Measurements from ENCODE around the gene BNC2. TPM values are rescaled to one million over a fixed set of nuclear protein-coding genes. Genes with fewer than 3 reads are reported as not detected.

BNC2 gene
- total RNA-seq, 1 donor from 2014 or later, result 2.4 TPM

DNA sequence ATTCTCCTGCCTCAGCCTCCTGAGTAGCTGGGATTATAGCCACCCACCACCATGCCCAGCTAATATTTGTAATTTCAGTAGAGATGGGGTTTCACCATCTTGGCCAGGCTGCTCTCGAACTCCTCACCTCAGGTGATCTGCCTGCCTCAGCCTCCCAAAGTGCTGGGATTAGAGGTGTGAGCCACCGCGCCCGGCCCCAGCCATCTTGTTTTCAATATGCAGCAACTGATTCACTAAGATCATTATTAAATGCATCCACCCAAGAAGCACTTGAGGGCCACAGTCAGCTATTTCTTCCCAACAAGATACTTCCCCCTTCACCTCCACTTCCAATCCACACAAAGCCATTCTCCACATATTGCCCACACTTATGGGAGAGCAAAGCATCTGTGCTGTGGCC, 115.8 kb downstream of the BNC2 start:
- Histone ChIP-seq H3K36me3 (no peaks in the 10 kb centered on the region), H3K4me2 (no peak overlapping the region), H3K9ac (no peak overlapping the region), H3K4me3 (no peak overlapping the region), H3K79me2 (ENCODE audit: low read depth) (no peaks in the 10 kb centered on the region), H3K27me3 (no peaks in the 10 kb centered on the region), H3F3A (ENCODE audit: low read depth) (no peaks in the 10 kb centered on the region), H4K20me1 (ENCODE audit: low read depth) (no peaks in the 10 kb centered on the region), H2AFZ (replicated peaks) (no peak overlapping the region), H3K9me3 (ENCODE audit: low read depth) (no peaks in the 10 kb centered on the region), H3K4me1 (no peaks in the 10 kb centered on the region), H3K27ac (no peak overlapping the region)
- no peak overlapping the region for H3K27ac Mint-ChIP-seq
- no peaks in the 10 kb centered on the region for H3K27me3 Mint-ChIP-seq (ENCODE audit: insufficient read depth, low read depth)
- no peak overlapping the region for H3K4me3 Mint-ChIP-seq
- H3K4me1 Mint-ChIP-seq, result no peaks in the 10 kb centered on the region
- DNase-seq (ENCODE audit: low spot score), result no peak
- no peaks in the 10 kb centered on the region for H3K36me3 Mint-ChIP-seq
- TF ChIP-seq EZH2 (IDR thresholded peaks at IDR 0.05), result no peak
- TF ChIP-seq EZH2phosphoT487 (IDR thresholded peaks at IDR 0.05), result no peak
- TF ChIP-seq, protein P1, sequence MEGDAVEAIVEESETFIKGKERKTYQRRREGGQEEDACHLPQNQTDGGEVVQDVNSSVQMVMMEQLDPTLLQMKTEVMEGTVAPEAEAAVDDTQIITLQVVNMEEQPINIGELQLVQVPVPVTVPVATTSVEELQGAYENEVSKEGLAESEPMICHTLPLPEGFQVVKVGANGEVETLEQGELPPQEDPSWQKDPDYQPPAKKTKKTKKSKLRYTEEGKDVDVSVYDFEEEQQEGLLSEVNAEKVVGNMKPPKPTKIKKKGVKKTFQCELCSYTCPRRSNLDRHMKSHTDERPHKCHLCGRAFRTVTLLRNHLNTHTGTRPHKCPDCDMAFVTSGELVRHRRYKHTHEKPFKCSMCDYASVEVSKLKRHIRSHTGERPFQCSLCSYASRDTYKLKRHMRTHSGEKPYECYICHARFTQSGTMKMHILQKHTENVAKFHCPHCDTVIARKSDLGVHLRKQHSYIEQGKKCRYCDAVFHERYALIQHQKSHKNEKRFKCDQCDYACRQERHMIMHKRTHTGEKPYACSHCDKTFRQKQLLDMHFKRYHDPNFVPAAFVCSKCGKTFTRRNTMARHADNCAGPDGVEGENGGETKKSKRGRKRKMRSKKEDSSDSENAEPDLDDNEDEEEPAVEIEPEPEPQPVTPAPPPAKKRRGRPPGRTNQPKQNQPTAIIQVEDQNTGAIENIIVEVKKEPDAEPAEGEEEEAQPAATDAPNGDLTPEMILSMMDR (IDR thresholded peaks at IDR 0.05), result no peak
- no peaks in the 10 kb centered on the region for H3K9me3 Mint-ChIP-seq

DNA sequence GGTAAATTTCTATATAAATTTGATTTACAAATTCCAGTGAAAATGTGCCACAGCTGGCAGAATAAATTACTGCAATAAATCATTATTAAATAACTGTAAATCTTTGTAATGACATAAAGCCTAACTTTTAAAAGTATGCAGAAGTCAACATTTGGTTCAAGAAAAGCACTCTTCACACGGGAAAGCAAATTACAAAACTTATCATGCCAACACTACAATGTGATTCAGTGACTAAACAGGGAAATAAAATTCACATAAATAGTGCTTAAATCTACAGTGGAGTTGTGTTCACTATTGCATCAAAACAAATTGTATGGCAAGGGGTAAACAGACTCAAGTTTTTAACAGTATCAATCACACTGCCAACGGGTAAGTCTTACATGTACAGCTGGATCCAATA, 117.2 kb downstream of the BNC2 start:
- Histone ChIP-seq H3K27me3 (no peaks in the 10 kb centered on the region), H3K4me1 (no peaks in the 10 kb centered on the region), H3K4me3 (no peak overlapping the region), H4K20me1 (ENCODE audit: low read depth) (no peaks in the 10 kb centered on the region), H2AFZ (replicated peaks) (no peak overlapping the region), H3K27ac (no peak overlapping the region), H3K9ac (no peak overlapping the region), H3K4me2 (no peak overlapping the region), H3K79me2 (ENCODE audit: low read depth) (no peaks in the 10 kb centered on the region), H3K36me3 (no peaks in the 10 kb centered on the region), H3F3A (ENCODE audit: low read depth) (no peaks in the 10 kb centered on the region), H3K9me3 (ENCODE audit: low read depth) (no peaks in the 10 kb centered on the region)
- Mint-ChIP-seq H3K36me3 (no peaks in the 10 kb centered on the region), H3K27ac (no peak overlapping the region), H3K4me3 (no peak overlapping the region), H3K9me3 (no peaks in the 10 kb centered on the region), H3K27me3 (ENCODE audit: insufficient read depth, low read depth) (no peaks in the 10 kb centered on the region), H3K4me1 (peaks cover 5% of the 10 kb centered on the region)
- no peak for TF ChIP-seq EZH2phosphoT487 (IDR thresholded peaks at IDR 0.05)
- TF ChIP-seq EZH2 (IDR thresholded peaks at IDR 0.05), result no peak
- TF ChIP-seq, protein P1 (IDR thresholded peaks at IDR 0.05), result no peak
- DNase-seq (ENCODE audit: low spot score), result no peak

DNA sequence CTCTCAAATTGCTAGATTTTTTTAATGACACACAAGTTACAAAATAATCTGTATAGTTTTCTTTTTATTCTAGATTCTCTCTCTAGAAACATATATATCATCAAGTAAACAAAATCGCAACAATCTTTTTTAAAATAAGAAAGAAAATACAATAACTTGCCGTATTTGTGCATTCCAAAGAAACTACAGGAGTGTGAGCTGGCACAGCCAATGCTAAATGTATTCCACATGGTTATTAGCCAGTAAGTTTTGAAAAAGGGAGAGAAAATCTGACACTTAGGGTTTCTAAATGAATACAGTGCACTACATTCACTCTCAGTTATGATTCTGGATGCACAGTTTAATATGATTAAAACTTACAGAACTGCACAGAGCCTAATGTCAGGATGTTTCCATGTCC, 117.9 kb downstream of the BNC2 start:
- Mint-ChIP-seq H3K4me3 (no peak overlapping the region), H3K36me3 (no peaks in the 10 kb centered on the region), H3K27me3 (ENCODE audit: insufficient read depth, low read depth) (no peaks in the 10 kb centered on the region), H3K9me3 (no peaks in the 10 kb centered on the region), H3K27ac (no peak overlapping the region), H3K4me1 (peaks cover 5% of the 10 kb centered on the region)
- no peaks in the 10 kb centered on the region for H3K9me3 ChIP-seq (ENCODE audit: low read depth)
- no peaks in the 10 kb centered on the region for H3K79me2 ChIP-seq (ENCODE audit: low read depth)
- no peak overlapping the region for H3K4me2 ChIP-seq
- no peak overlapping the region for H3K27ac ChIP-seq
- no peaks in the 10 kb centered on the region for H3K36me3 ChIP-seq
- H3K4me1 ChIP-seq, result no peaks in the 10 kb centered on the region
- H3K9ac ChIP-seq, result no peak overlapping the region
- no peaks in the 10 kb centered on the region for H4K20me1 ChIP-seq (ENCODE audit: low read depth)
- H2AFZ ChIP-seq (replicated peaks), result no peak overlapping the region
- H3K4me3 ChIP-seq, result no peak overlapping the region
- no peaks in the 10 kb centered on the region for H3F3A ChIP-seq (ENCODE audit: low read depth)
- no peaks in the 10 kb centered on the region for H3K27me3 ChIP-seq
- no peak for DNase-seq (ENCODE audit: low spot score)
- TF ChIP-seq EZH2 (IDR thresholded peaks at IDR 0.05), result no peak
- TF ChIP-seq EZH2phosphoT487 (IDR thresholded peaks at IDR 0.05), result no peak
- TF ChIP-seq, protein P1 (IDR thresholded peaks at IDR 0.05), result no peak
